Stimulated activated CD4-positive, alpha-beta T cell treated with anti-CD3 and anti-CD28 coated beads, Interleukin-1b, Interleukin-23, amount 100 ng/mL, for 1 hour (primary cell): ENCODE measurements around the gene WDR27.
"Not testable (repeated sequence)": the region's sequence is repeated elsewhere in the genome, so short reads cannot be mapped to it uniquely, and the experiment has no call there.

Experiments used
- DNase-seq, 2 donors: peaks; one replicate each; pipeline ENCODE4 v3.0.0-alpha.2; 2020; ENCODE audit warnings: low read depth in 2 of 2

WDR27 gene

GRCh38 chr6:169640351-169640852 is 61.4 kb downstream of the WDR27 start:
- DNase-seq, result no peak

DNA sequence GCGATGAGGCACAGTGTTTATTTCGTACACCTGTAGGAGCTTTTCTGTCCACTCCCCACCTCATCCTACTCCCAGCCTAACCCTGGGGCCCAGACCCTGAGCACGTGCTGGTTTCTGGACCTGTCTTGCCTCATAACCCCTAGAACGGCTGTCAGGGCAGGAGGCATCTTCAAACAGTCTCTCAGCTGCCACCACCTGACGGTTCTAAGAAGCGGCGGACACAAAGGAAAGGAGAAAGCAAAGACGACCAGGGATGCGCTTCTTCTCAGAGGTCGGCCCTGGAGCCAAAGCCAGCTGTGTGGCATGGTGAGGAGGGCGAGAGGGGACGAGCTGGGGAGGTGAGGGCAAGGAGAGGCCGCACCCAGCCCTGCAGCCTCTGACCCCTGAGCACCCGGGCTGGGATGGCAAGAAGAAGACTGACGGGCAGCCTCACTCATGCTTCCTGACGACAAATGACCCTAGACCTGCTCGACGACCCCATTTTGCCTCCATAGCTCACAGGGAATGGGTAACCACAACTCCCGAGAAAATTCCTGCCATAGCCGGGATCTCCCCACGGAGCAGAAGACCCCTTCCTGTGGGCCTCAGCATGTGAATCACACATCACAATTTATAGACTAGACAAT is 62.1 kb downstream of the WDR27 start:
- DNase-seq, result no peak

GRCh38 chr6:169638915-169639314 is 62.9 kb downstream of the WDR27 start:
- DNase-seq, result no peak

DNA sequence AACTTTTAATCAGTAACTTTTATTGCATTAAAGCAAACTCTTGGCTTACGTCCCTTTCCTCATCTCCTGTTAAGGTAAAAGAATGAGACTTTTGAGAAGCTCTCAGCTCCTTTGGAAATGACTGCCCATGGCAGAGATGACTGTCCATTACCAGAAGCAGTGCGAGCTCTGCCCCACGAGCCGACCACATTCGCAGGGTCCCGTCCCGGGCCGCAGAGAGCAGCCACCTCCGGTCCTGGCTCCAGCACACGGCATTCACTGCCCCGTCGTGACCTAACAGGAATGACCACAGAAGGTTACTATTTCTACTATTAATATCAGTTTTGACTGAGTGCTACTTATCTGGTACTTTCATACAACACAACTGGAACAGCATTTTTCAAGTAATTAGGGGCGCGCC is 63.4 kb downstream of the WDR27 start:
- DNase-seq, result no peak

GRCh38 chr6:169635345-169635744 is 66.5 kb downstream of the WDR27 start:
- DNase-seq, result no peak

GRCh38 chr6:169632841-169633240 is 69.0 kb downstream of the WDR27 start:
- DNase-seq, result no peak

- DNase-seq, result no peak
These were observed 72.6 kb downstream of the WDR27 start for GRCh38 chr6:169629256-169629655.

- DNase-seq, result no peak
These were observed 73.9 kb downstream of the WDR27 start for GRCh38 chr6:169627736-169628607.

- DNase-seq, result no peak
These were observed 75.2 kb downstream of the WDR27 start for GRCh38 chr6:169626649-169627048.

GRCh38 chr6:169626169-169626568 is 75.7 kb downstream of the WDR27 start:
- no peak for DNase-seq

DNA sequence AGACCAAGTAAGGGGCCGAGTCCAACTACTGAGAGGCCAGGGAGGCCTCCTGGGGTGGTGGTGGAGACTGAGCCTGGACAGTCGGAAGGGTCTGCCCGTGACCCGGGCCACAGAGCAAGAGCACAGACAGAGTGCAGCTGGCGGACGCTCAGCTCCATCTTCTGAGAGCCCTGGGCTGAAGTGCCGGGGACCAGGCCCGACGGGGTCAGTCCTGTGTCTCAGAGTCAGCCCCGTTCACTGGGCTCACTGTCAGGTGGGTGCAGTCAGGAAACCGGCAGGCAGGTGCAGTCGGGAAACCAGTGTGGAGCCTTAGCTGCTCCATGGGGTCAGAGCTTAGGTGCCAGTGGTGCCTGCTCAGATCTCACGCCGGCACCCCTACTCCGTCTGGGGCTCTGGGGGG is 76.5 kb downstream of the WDR27 start:
- DNase-seq, result no peak

DNA sequence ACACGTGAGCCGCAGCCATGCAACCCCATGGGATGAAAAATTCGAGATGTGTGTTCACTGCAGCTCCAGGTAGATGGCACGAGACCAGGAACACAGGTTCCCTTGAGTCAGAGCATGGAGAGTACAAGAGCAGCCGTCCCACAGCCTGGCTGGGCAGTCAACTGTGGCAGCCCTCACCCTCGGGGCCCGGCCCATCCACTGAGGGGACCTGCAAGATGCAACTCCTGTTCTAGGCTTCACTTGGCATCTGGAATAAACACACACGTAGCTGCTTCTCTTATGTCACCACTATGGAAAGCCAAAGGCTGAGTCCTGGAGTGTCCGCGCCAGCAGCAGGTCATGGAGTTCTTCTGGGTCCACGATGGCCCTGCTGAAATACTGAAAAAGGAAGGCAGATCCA is 77.0 kb downstream of the WDR27 start:
- no peak for DNase-seq

GRCh38 chr6:169623975-169624374 is 77.9 kb downstream of the WDR27 start:
- no peak for DNase-seq

DNA sequence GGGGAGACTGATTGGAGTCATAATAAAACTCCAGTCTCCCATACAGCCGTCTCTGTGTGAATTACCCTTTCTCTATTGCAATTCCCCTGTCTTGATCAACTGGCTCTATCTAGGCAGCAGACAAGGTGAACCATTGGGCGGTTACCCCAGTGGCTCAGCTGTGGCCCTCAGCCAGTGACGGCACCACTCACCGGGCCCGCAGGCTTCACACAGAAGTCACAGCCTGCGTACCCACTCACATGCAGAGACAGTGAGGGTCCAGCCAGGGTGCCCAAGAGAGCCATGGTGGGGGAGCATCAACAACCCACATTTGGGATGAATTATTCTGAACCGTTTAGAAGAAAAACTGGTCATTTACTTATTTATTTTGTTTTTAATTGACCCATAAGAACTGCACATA is 78.5 kb downstream of the WDR27 start:
- DNase-seq, result no peak

DNA sequence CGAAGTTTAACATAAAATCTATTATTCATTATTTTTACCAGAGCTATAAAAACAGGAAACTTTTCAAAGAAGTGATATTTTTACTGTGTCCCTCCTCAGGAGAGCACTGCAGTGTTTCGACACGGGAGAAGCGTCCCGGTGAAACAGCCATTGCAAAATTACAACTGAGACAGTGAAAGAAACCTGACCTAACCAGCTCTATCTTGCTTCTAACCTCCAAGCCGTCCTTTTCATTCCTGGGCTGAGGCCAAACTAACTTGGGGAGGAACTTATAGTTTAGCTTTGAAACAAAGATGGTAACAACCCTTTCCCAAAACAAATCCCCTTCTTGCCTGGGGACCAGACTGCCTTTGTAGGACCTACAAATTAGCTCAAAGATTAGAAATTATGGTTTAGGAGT is 79.2 kb downstream of the WDR27 start:
- no peak for DNase-seq

DNA sequence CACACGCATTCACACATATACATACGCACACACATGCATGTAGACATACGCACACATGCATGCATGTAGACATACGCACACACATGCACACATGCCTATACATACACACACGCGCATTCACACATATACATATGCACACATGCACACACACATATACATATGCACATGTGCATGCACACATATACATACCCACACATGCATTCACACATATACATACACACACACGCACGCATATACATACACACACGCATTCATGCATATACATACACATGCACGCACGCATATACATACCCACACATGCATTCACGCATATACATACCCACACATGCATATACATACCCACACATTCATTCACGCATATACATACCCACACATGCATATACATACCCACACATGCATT is 80.5 kb downstream of the WDR27 start:
- no peak for DNase-seq

DNA sequence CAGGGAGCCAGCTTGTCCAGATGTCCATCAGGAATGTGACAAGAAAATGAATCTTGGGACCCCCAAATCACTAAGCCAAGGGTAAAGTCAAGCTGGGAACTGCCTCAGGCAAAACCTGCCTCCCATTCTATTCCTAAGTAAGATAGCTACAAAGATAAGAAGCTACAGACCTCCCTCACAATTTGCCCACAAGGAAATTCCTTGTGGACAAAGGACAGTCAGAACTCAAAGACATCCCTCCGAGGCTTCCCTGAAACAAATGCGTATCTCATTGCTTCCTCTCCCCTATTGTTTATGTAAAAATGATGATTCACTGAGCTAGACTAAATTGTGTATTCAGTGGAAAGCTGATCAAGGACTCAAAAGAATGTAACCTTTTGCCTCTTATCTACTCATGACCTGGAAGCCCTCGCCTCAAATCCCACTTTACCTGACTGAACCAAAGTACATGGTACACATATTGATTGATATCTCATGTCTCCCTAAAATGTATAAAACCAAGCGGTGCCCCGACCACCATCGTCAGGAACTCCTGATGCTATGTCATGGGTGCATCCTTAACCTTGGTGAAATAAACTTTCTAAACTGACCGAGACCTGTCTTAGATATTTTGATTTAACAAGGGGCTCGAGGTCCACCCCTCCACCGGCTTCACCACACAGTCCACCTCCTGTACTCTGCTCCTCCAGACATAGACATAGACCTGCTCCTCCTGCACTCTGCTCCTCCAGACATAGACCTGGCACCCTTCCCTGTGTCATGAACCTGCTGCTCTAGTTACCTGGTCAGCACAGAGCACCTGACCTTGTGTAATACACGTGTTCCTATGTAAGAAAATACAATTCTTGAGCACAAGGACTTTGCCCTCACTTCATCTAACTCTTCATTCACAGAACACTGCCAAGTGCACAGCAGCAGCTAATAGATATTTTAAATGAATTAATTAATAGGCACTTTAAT is 81.4 kb downstream of the WDR27 start:
- DNase-seq, result no peak

DNA sequence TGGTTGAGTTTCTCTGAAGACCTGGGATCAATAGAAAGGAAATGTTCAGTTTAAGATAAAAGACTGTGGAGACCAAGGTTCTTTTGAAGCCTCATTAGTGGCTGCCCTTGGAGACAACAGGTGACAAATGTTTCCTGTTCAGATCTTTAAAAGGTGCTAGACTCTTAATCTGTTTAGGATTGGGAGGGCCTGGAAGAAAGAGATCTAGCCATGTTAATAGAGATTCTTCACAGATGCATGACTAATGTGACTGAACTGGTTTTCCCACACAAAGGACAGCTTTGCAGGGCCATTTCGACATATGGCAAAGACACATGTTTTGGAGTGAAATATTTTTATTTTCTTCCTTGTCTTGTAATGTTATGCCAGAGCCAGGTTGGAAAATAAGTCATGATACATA is 82.2 kb downstream of the WDR27 start:
- no peak for DNase-seq

DNA sequence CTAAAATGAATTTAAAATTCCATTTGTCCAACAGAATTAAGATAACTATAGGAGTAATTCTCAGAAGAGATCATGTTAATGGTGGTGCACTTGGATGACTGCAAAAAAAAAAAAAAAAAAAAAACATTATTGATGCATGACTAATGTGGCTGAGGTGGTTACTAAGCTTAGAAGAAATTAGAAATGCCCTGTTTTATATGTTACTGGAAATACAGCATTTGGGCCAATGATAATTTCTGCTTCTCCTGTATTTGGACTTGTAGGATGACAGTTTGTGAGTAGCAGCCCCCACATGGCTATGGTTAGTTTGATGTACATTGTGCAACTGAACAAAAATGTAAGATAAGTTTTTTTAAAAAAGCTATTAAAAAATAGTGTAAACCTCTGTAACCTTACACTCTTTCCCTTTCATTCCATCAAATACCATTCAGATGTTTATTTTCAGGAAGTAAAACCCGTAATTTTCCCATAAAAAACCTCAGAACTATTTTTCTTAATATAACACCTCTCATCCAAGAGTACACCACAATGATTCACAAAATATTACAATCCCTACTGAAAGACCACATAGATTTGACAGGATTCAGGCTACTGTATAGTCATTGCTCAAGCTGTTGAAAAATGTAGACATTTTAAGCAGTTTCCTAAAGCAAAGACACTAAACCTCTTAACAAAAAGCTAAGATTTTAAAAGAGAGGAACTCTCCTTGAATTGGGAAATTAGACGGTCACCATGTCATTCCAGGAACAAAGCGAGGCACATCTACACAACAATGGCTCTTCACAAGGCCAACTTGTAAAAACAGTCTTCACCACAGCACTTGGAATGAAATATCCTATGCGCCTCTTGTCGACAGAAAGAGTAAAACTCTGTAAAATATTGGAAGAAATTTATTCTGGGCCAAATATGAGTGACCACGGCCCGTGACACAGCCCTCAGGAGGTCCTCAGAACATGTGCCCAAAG is 83.0 kb downstream of the WDR27 start:
- no peak for DNase-seq

DNA sequence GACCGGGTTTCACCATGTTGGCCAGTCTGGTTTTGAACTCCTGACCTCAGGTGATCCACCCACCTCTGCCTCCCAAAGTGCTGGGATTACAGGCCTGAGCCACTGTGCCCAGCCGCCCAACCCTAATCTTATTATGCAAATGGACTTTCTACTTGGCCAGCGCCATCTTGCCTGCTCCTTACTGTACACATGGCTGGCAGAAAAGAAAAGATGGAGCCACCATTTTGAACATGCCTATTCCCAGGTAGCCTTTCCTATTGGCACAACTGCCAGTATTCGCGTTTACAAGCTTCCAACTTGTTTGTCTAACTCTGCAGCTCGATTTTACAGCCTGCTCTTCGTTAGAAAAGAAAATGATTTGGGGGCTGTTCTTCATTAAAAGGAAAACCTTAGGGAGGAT is 84.3 kb downstream of the WDR27 start:
- DNase-seq, result no peak

DNA sequence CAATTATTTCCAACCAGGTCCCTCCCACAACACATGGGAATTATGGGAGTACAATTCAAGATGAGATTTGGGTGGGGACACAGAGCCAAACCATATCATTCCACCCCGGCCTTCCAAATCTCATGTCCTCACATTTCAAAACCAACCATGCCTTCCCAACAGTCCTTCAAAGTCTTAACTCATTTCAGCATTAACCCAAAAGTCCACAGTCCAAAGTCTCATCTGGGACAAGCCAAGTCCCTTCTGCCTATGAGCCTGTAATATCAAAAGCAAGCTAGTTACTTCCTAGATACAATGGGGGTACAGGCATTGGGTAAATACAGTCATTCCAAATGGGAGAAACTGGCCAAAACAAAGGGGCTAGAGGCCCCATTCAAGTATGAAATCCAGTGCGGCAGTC is 93.2 kb downstream of the WDR27 start:
- not testable (repeated sequence) for DNase-seq
